A549 (cell line): Measurements from ENCODE around the gene ZNF814. TPM values are rescaled to one million over a fixed set of nuclear protein-coding genes. Genes with fewer than 3 reads are reported as not detected.

ENCODE experiments used
- ATAC-seq, 2 experiments: fragments of 200-7000 bp in 1 of 2; fragments of >200 bp in 1 of 2; cut with Nextera tagmentation in 1 of 2; cut with Tn5 transposase in 1 of 2; 3 replicates each; pipeline versions ENCODE4 v1.8.0 to v1.9.1; 2018 to 2020; ENCODE audit warnings: mild to moderate bottlenecking in 1 of 2, moderate library complexity in 1 of 2
- CTCF ChIA-PET: fragments of 300-600 bp; sonication (Branson Sonifier 250); formaldehyde crosslinking; extraction: SDS; loops from one replicate; lab custom pipeline; 2021; ENCODE audit warnings: antibody characterized with exemption, inconsistent platforms; lab: Yijun Ruan, JAX
- POLR2A ChIA-PET: fragments of 350-600 bp; formaldehyde crosslinking; extraction: SDS; loops from one replicate; lab custom pipeline; 2021; ENCODE audit warnings: antibody characterized with exemption, inconsistent platforms; lab: Yijun Ruan, JAX
- DNase-seq, 2 experiments: peaks; one replicate each; pipeline versions ENCODE4 v3.0.0 to v3.0.0-alpha.2; 2011 to 2016; ENCODE audit warnings: low read depth in 1 of 2, low spot score in 1 of 2
- FAIRE-seq: peaks from 2 replicates; lab custom pipeline; 2011; peaks lifted over from hg19 to GRCh38; lab: Jason Lieb, UNC
- H3K27ac ChIP-seq, 2 experiments: fragments of >200 bp; sonication (Bioruptor Twin); formaldehyde crosslinking; 3 replicates each; pipeline ENCODE4 v1.5.1; 2016 to 2017
- H3K4me1 ChIP-seq: fragments of >200 bp; sonication (Bioruptor Twin); formaldehyde crosslinking; 3 replicates; pipeline ENCODE4 v1.6.1; 2016
- H3K4me2 ChIP-seq: fragments of >200 bp; sonication (Bioruptor Twin); formaldehyde crosslinking; 3 replicates; pipeline ENCODE4 v1.6.1; 2016
- H3K4me3 ChIP-seq: fragments of >200 bp; sonication (Bioruptor Twin); formaldehyde crosslinking; 3 replicates; pipeline ENCODE4 v1.5.1; 2016
- H3K9me3 ChIP-seq: fragments of >200 bp; sonication (Bioruptor Twin); formaldehyde crosslinking; 3 replicates; pipeline ENCODE4 v1.6.1; 2016
- CBX2 ChIP-seq: fragments of 200-600 bp; sonication (generic); IDR thresholded peaks from 2 replicates; pipeline ENCODE4 v1.6.1; 2016; ENCODE audit warnings: low read depth, mild to moderate bottlenecking, borderline replicate concordance
- CHD4 ChIP-seq: fragments of 200-600 bp; sonication (generic); IDR thresholded peaks from 2 replicates; pipeline ENCODE4 v1.6.1; 2016; ENCODE audit warnings: antibody characterized with exemption, mild to moderate bottlenecking, borderline replicate concordance
- ESRRA ChIP-seq: fragments of 150-350 bp; IDR thresholded peaks from 2 replicates; pipeline ENCODE4 v1.6.1; 2014; ENCODE audit warnings: mild to moderate bottlenecking, low read length, borderline replicate concordance
- FOXS1 ChIP-seq: fragments of 250-450 bp; sonication (Bioruptor Pico); IDR thresholded peaks from 2 replicates; pipeline ENCODE4 v1.5.0; 2020; ENCODE audit warnings: mild to moderate bottlenecking, moderate library complexity
- GATA3 ChIP-seq: IDR thresholded peaks from 2 replicates; pipeline ENCODE4 v1.6.1; 2012; ENCODE audit warnings: borderline replicate concordance
- HEYL ChIP-seq: fragments of 250-450 bp; sonication (Bioruptor Pico); IDR thresholded peaks from 2 replicates; pipeline ENCODE4 v1.8.0; 2021; ENCODE audit warnings: mild to moderate bottlenecking, moderate library complexity
- HOXB13 ChIP-seq: fragments of 250-450 bp; sonication (Bioruptor Pico); IDR thresholded peaks from 2 replicates; pipeline ENCODE4 v1.5.0; 2020; ENCODE audit warnings: low read depth, mild to moderate bottlenecking, moderate library complexity
- HOXB5 ChIP-seq: fragments of 250-450 bp; sonication (Bioruptor Pico); IDR thresholded peaks from 2 replicates; pipeline ENCODE4 v1.5.0; 2020; ENCODE audit warnings: mild to moderate bottlenecking, moderate library complexity
- JUN ChIP-seq, 2 experiments: fragments of >200 bp; sonication (Bioruptor Twin); formaldehyde crosslinking; IDR thresholded peaks; 2 replicates in 1 of 2; 3 replicates in 1 of 2; pipeline ENCODE4 v1.6.1; 2016 to 2017
- KDM1A ChIP-seq: fragments of 200-600 bp; sonication (generic); IDR thresholded peaks from 2 replicates; pipeline ENCODE4 v1.6.1; 2016; ENCODE audit warnings: low read depth, mild to moderate bottlenecking
- NFE2L2 ChIP-seq: fragments of 150-350 bp; conservative IDR thresholded peaks from 2 replicates; pipeline ENCODE4 v1.6.1; 2014; ENCODE audit warnings: low read length
- PBX3 ChIP-seq: IDR thresholded peaks from 2 replicates; pipeline ENCODE4 v1.6.1; 2012
- PHF8 ChIP-seq: fragments of 200-600 bp; sonication (generic); IDR thresholded peaks from 2 replicates; pipeline ENCODE4 v1.6.1; 2016; ENCODE audit warnings: low read depth, mild to moderate bottlenecking, antibody characterized with exemption, moderate library complexity, borderline replicate concordance
- POLR2A ChIP-seq: IDR thresholded peaks from 2 replicates; pipeline ENCODE4 v1.6.1; 2012; ENCODE audit warnings: mild to moderate bottlenecking, low read length
- RAD21 ChIP-seq, 2 experiments: fragments of >200 bp in 1 of 2; sonication (Bioruptor Twin) in 1 of 2; formaldehyde crosslinking in 1 of 2; IDR thresholded peaks in 1 of 2; conservative IDR thresholded peaks in 1 of 2; 2 replicates in 1 of 2; 3 replicates in 1 of 2; pipeline ENCODE4 v1.6.1; 2012 to 2018; ENCODE audit warnings: inconsistent platforms in 1 of 2
- SREBF2 ChIP-seq: fragments of 450-650 bp; IDR thresholded peaks from 2 replicates; pipeline ENCODE4 v1.6.1; 2014; ENCODE audit warnings: mild to moderate bottlenecking, moderate library complexity
- WGBS: methylation state at CpG from one replicate; pipeline ENCODE4 v1.1.6; 2017; ENCODE audit errors: missing lambda C conversion rate; 5-methylcytosine and 5-hydroxymethylcytosine counted together
- polyA plus RNA-seq, 4 experiments: library from polyadenylated mRNA; depleted of rRNA in 3 of 4; stranded (reverse); fragments of >200 nt; fragmentation: RNase III in 1 of 4; extraction: RNeasy Plus Mini Kit Qiagen cat#74134 plus additional on column Dnase treatment in 1 of 4; gene quantifications; 2 replicates in 3 of 4; 3 replicates in 1 of 4; pipeline ENCODE4 v1.2.3, GENCODE V29; 2011 to 2017
- TF ChIP-seq, protein P1 (sequence below): fragments of 150-350 bp; IDR thresholded peaks from 2 replicates; pipeline ENCODE4 v1.6.1; 2014; ENCODE audit warnings: low read depth, mild to moderate bottlenecking, low read length
- TF ChIP-seq, protein P2 (sequence below): fragments of 250-450 bp; sonication (Bioruptor Pico); IDR thresholded peaks from 2 replicates; pipeline ENCODE4 v1.5.0; 2021; ENCODE audit warnings: mild to moderate bottlenecking, moderate library complexity, borderline replicate concordance
- TF ChIP-seq, protein P3 (sequence below): fragments of 200-600 bp; sonication (generic); IDR thresholded peaks from 2 replicates; pipeline ENCODE4 v1.6.1; 2016; ENCODE audit warnings: antibody characterized with exemption, mild to moderate bottlenecking, moderate library complexity

The ZNF814 gene
- polyA plus RNA-seq, 2 of the 4 experiments (the other 2 are of a cell fraction): 2.1 to 5.5 TPM

DNA sequence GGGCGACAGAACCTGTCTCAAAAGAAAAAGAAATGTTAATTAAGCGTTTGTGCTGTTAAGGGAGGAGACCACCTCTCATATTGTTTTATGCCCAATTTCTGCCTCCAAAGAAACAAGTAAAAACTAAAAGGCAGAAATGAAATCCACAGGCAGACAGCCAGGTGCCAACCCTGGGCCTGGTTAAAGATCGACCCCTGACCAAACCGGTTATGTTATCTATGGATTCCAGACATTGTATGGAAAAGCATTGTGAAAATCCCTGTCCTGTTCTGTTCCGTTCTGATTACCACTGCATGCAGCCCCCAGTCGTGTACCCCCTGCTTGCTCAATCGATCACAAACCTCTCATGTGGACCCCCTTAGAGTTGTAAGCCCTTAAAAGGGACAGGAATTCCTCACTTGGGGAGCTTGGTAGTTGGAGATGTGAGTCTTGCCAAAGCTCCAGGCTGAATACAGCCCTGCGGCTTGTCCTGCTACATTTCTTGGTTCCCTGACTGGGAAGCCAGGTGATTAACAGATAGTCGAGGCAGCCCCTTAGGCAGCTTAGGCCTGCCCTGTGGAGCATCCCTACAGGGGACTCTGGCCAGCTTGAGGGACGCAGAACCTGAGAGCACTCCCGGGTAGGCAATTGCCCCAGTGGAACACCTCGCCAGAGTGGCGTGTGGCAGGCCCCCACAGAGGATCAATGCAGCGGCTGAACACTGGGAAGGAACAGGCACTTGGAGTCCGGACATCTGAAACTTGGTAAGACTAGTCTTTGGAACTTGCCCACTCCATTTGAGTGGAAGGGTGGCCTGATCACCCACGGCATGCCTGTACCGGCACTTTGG lies 73.4 kb downstream of the ZNF814 start:
- Histone ChIP-seq H3K4me3 (peak overlapping the region; percentile 82; the same call in 2 of the 3 replicates), H3K4me2 (peak overlapping the region; percentile 58), H3K9me3 (peaks cover 5% of the 10 kb centered on the region; the same call in 2 of the 3 replicates), H3K4me1 (peaks cover under 1% of the 10 kb centered on the region; the same call in 1 of the 3 replicates), H3K27ac (peak overlapping the region; percentile 21 to 90; a peak in 3 of 6 replicates)
- ATAC-seq (no peak), FAIRE-seq (no peak), DNase-seq (no peak)
- TF ChIP-seq CHD4 (no peak), GATA3 (no peak), HOXB5 (no peak), CBX2 (no peak), PHF8 (no peak), KDM1A (no peak), RAD21 (conservative IDR thresholded peaks at IDR 0.05 in 1 of 2, IDR thresholded peaks at IDR 0.05 in 1 of 2) (no peak), SREBF2 (no peak), ESRRA (no peak)
- TF ChIP-seq, protein P1, sequence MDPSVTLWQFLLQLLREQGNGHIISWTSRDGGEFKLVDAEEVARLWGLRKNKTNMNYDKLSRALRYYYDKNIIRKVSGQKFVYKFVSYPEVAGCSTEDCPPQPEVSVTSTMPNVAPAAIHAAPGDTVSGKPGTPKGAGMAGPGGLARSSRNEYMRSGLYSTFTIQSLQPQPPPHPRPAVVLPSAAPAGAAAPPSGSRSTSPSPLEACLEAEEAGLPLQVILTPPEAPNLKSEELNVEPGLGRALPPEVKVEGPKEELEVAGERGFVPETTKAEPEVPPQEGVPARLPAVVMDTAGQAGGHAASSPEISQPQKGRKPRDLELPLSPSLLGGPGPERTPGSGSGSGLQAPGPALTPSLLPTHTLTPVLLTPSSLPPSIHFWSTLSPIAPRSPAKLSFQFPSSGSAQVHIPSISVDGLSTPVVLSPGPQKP: no peak
- TF ChIP-seq, protein P2, sequence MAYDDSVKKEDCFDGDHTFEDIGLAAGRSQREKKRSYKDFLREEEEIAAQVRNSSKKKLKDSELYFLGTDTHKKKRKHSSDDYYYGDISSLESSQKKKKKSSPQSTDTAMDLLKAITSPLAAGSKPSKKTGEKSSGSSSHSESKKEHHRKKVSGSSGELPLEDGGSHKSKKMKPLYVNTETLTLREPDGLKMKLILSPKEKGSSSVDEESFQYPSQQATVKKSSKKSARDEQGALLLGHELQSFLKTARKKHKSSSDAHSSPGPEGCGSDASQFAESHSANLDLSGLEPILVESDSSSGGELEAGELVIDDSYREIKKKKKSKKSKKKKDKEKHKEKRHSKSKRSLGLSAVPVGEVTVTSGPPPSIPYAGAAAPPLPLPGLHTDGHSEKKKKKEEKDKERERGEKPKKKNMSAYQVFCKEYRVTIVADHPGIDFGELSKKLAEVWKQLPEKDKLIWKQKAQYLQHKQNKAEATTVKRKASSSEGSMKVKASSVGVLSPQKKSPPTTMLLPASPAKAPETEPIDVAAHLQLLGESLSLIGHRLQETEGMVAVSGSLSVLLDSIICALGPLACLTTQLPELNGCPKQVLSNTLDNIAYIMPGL (CRISPR knock-in tag): no peak
- TF ChIP-seq, protein P3, sequence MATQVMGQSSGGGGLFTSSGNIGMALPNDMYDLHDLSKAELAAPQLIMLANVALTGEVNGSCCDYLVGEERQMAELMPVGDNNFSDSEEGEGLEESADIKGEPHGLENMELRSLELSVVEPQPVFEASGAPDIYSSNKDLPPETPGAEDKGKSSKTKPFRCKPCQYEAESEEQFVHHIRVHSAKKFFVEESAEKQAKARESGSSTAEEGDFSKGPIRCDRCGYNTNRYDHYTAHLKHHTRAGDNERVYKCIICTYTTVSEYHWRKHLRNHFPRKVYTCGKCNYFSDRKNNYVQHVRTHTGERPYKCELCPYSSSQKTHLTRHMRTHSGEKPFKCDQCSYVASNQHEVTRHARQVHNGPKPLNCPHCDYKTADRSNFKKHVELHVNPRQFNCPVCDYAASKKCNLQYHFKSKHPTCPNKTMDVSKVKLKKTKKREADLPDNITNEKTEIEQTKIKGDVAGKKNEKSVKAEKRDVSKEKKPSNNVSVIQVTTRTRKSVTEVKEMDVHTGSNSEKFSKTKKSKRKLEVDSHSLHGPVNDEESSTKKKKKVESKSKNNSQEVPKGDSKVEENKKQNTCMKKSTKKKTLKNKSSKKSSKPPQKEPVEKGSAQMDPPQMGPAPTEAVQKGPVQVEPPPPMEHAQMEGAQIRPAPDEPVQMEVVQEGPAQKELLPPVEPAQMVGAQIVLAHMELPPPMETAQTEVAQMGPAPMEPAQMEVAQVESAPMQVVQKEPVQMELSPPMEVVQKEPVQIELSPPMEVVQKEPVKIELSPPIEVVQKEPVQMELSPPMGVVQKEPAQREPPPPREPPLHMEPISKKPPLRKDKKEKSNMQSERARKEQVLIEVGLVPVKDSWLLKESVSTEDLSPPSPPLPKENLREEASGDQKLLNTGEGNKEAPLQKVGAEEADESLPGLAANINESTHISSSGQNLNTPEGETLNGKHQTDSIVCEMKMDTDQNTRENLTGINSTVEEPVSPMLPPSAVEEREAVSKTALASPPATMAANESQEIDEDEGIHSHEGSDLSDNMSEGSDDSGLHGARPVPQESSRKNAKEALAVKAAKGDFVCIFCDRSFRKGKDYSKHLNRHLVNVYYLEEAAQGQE: no peak
- ChIA-PET CTCF (no interaction called here), POLR2A (interaction anchor here (0.6 to 1.5 kb wide), 6 partner anchors 34 to 452 kb away, joined by 3 to 7 read pairs (median 4); partner anchors contain the start of genes ZNF416, ZNF551, ZNF586 and ZNF587)
- 85% methylated on average over 17 of the region's 17 CpGs for WGBS

DNA sequence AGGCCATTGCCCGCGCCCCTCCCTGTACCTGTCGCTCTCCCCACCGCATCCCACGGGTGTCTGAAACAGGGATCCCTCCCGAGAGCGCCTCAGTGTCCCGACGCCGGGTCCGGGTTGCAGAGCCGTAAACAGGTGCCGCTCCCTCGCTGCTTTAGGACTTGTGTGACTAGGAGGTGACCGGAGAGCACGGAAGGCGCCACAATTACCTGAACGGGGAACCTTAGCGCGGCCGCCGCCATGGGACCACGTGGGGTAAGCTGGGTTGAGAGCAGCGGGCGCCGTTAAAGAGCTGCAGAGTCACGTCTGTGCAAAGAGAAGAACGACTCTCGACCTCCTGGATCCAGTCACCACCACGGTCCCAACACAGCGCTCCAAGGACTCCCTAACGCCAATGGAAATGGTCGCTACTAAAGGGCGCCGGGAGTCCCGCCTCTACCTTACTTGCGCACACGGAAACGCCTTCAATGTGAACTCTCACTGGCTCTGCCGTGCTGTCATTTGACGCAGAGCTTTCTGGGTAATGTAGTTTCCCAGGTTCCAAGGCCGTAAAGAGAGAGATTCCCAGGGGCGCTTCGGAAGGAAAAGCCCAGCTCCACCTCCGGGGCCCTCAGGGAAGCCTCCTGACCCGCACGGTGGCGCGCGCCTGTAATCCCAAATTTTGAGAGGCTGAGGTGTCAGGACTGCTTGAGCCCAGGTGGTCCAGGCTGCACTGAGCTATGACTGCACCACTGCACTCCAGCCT lies 74.2 kb downstream of the ZNF814 start, which contains the start of gene ZNF552:
Gene ZNF552 (minus strand): TSS at position 409 of the 742 bp plus-strand sequence. CDS start 170 bp downstream, at position 239.
- ChIA-PET POLR2A (interaction anchor here (0.6 to 1.5 kb wide), 7 partner anchors 8 to 453 kb away, joined by 3 to 7 read pairs (median 4); partner anchors contain the start of genes ZNF416, ZNF551, ZNF586 and ZNF587), CTCF (interaction anchor here (0.7 kb wide), 1 partner anchor 50 kb away, joined by 3 read pairs; no protein-coding TSS in a partner anchor)
- no peaks in the 10 kb centered on the region for H3K4me1 ChIP-seq
- 2% methylated on average over 45 of the region's 50 CpGs for WGBS
- H3K27ac ChIP-seq: peak within 1 kb of the TSS; percentile 79 to 90
- peaks cover 13% of the 10 kb centered on the region for H3K9me3 ChIP-seq
- peak; percentile 95 for ATAC-seq
- peak within 1 kb of the TSS; percentile 82 for H3K4me3 ChIP-seq
- FAIRE-seq: no peak
- peak; percentile 94 to 96 for DNase-seq
- H3K4me2 ChIP-seq: peak within 1 kb of the TSS; percentile 97
- TF ChIP-seq HOXB5: peak; percentile 57; the same call in 1 of the 2 replicates
- peak; percentile 89 for TF ChIP-seq PBX3
- peak; percentile 88 for TF ChIP-seq POLR2A
- TF ChIP-seq NFE2L2: no peak
- no peak for TF ChIP-seq FOXS1 (CRISPR knock-in tag)
- TF ChIP-seq HOXB13: no peak
- TF ChIP-seq PHF8: peak; percentile 33; the same call in 1 of the 2 replicates
- no peak for TF ChIP-seq RAD21 (conservative IDR thresholded peaks at IDR 0.05 in 1 of 2, IDR thresholded peaks at IDR 0.05 in 1 of 2)
- TF ChIP-seq, protein P3: no peak
- peak; percentile 67 to 70; a peak in 4 of 5 replicates for TF ChIP-seq JUN (IDR thresholded peaks at IDR 0.05)
- TF ChIP-seq HEYL (CRISPR knock-in tag): no peak
- TF ChIP-seq GATA3: no peak
- TF ChIP-seq CHD4: no peak
